Keratinocyte (primary cell): Measurements from ENCODE around the gene KDM2A.

Experiments used
- EZH2 ChIP-seq: IDR thresholded peaks from one replicate; pipeline ENCODE4 v1.6.1; 2012; ENCODE audit warnings: inconsistent platforms, mild to moderate bottlenecking, low read length, moderate library complexity
- TF ChIP-seq, protein P1 (sequence below), 3 experiments: IDR thresholded peaks in 1 of 3; conservative IDR thresholded peaks in 1 of 3; optimal IDR thresholded peaks in 1 of 3; 2 replicates in 2 of 3; 3 replicates in 1 of 3; pipeline versions ENCODE3 to v1.5.1; 2011; ENCODE audit warnings: low read length in 3 of 3, mild to moderate bottlenecking in 3 of 3, moderate library complexity in 2 of 3, control low read depth in 1 of 3, inconsistent platforms in 1 of 3; ENCODE audit not compliant: insufficient read depth in 2 of 3; ENCODE audit errors: extremely low read depth in 1 of 3

DNA sequence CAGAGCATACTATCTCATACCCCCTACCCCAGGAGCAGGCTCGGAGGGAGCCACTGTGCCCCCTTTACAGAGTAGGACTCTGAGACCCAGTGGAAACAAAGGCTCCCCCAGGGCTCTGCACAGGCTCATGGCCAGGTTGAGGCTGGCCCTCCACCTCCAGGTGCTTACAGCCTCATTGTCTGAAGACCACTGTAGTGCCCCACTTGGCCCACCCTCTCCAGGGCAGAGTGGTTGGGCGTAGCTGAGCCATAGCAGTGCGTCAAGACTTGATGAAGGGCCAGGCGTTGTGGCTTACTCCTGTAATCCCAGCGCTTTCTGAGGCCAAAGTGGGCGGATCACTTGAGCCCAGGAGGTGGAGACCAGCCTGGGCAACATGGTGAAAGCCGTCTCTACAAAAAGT is 171.7 kb downstream of the KDM2A start:
- TF ChIP-seq, protein P1, sequence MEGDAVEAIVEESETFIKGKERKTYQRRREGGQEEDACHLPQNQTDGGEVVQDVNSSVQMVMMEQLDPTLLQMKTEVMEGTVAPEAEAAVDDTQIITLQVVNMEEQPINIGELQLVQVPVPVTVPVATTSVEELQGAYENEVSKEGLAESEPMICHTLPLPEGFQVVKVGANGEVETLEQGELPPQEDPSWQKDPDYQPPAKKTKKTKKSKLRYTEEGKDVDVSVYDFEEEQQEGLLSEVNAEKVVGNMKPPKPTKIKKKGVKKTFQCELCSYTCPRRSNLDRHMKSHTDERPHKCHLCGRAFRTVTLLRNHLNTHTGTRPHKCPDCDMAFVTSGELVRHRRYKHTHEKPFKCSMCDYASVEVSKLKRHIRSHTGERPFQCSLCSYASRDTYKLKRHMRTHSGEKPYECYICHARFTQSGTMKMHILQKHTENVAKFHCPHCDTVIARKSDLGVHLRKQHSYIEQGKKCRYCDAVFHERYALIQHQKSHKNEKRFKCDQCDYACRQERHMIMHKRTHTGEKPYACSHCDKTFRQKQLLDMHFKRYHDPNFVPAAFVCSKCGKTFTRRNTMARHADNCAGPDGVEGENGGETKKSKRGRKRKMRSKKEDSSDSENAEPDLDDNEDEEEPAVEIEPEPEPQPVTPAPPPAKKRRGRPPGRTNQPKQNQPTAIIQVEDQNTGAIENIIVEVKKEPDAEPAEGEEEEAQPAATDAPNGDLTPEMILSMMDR (optimal IDR thresholded peaks at IDR 0.05 in 1 of 3, IDR thresholded peaks at IDR 0.05 in 1 of 3, conservative IDR thresholded peaks at IDR 0.05 in 1 of 3; ENCODE audit: extremely low read depth in 1 of 3, insufficient read depth in 2 of 3, low read length in 3 of 3): no peak
- no peak for TF ChIP-seq EZH2
